ENCODE data around the gene RAD51B. TPM values are rescaled to one million over a fixed set of nuclear protein-coding genes. Genes with fewer than 3 reads are reported as not detected.

Gene RAD51B
- total and polyA plus RNA-seq, 2 of the 13 experiments (the other 11 are each of a cell fraction or from before 2014, with no cell fraction given): 7.0 to 9.5 TPM

- no peak for TF ChIP-seq POLR2G (IDR thresholded peaks at IDR 0.05; ENCODE audit: low read depth, low read length)
- TF ChIP-seq ZNF629 (CRISPR knock-in tag; conservative IDR thresholded peaks at IDR 0.05): peak; percentile 48; the same call in 1 of the 2 replicates
- H3K79me2 ChIP-seq (ENCODE audit: insufficient read depth, low read length): no peaks in the 10 kb centered on the region
- H3K4me2 ChIP-seq (ENCODE audit: low read depth, low read length): no peak overlapping the region
- no peaks in the 10 kb centered on the region for H3K9me3 ChIP-seq (ENCODE audit: low read length)
- 95% methylated on average over 2 of the region's 2 CpGs for WGBS (ENCODE audit: low lambda C conversion rate)
- in situ Hi-C loops (cut with HindIII; ENCODE audit: extremely low pct_ligation_motif_present, low pct_unique_long_range_greater_than_20kb) (no loop called here), intact Hi-C loops (cut with micrococcal nuclease; ENCODE audit: unreplicated experiment) (no loop called here)
- H3K36me3 ChIP-seq (replicated peaks in 1 of 2; ENCODE audit: control insufficient read depth in 1 of 2, insufficient read depth in 2 of 2, low read length in 2 of 2): no peaks in the 10 kb centered on the region
- DNase-seq (ENCODE audit: low spot score) (no peak), FAIRE-seq (no peak), ATAC-seq (no peak)
- no peaks in the 10 kb centered on the region for H3K27me3 ChIP-seq (ENCODE audit: control insufficient read depth in 1 of 2, insufficient read depth in 2 of 2, low read length in 2 of 2)
- H3K9ac ChIP-seq (ENCODE audit: insufficient read depth, low read depth, low read length): no peak overlapping the region
- peaks cover 45% of the 10 kb centered on the region for H3K4me1 ChIP-seq (ENCODE audit: insufficient read depth, low read length)
- ChIA-PET POLR2A (no interaction called here), CTCF (ENCODE audit: low intra/inter-chr PET ratio, low total read pairs) (no interaction called here)
- H2AFZ ChIP-seq (ENCODE audit: low read length): no peak overlapping the region
- H3K27ac ChIP-seq (ENCODE audit: extremely low read length, insufficient read depth, low read length): no peak overlapping the region
- BruUV-seq (replicated peaks): no TSS peak
- no peaks in the 10 kb centered on the region for H4K20me1 ChIP-seq (ENCODE audit: insufficient read depth, low read length)
- no peak overlapping the region for H3K4me3 ChIP-seq (replicated peaks in 1 of 3; ENCODE audit: insufficient read depth in 1 of 3, low read depth in 2 of 3, low read length in 3 of 3)
These were observed 553.6 kb downstream of the RAD51B start for GRCh38 chr14:68373124-68373646.

GRCh38 chr14:68373847-68374444, 554.4 kb downstream of the RAD51B start:
- no peak for DNase-seq (ENCODE audit: low spot score)
- ChIA-PET CTCF (ENCODE audit: low intra/inter-chr PET ratio, low total read pairs) (no interaction called here), POLR2A (no interaction called here)
- Histone ChIP-seq H3K4me3 (replicated peaks in 1 of 3; ENCODE audit: insufficient read depth in 1 of 3, low read depth in 2 of 3, low read length in 3 of 3) (no peak overlapping the region), H3K27ac (ENCODE audit: extremely low read length, insufficient read depth, low read length) (no peak overlapping the region), H3K9me3 (ENCODE audit: low read length) (no peaks in the 10 kb centered on the region), H3K4me2 (ENCODE audit: low read depth, low read length) (no peak overlapping the region), H3K4me1 (ENCODE audit: insufficient read depth, low read length) (peaks cover 46% of the 10 kb centered on the region), H4K20me1 (ENCODE audit: insufficient read depth, low read length) (no peaks in the 10 kb centered on the region), H3K9ac (ENCODE audit: insufficient read depth, low read depth, low read length) (no peak overlapping the region), H2AFZ (ENCODE audit: low read length) (no peak overlapping the region), H3K79me2 (ENCODE audit: insufficient read depth, low read length) (no peaks in the 10 kb centered on the region), H3K27me3 (ENCODE audit: control insufficient read depth in 1 of 2, insufficient read depth in 2 of 2, low read length in 2 of 2) (no peaks in the 10 kb centered on the region), H3K36me3 (replicated peaks in 1 of 2; ENCODE audit: control insufficient read depth in 1 of 2, insufficient read depth in 2 of 2, low read length in 2 of 2) (no peaks in the 10 kb centered on the region)
- in situ Hi-C loops (cut with HindIII; ENCODE audit: extremely low pct_ligation_motif_present, low pct_unique_long_range_greater_than_20kb) (no loop called here), intact Hi-C loops (cut with micrococcal nuclease; ENCODE audit: unreplicated experiment) (no loop called here)
- 38% methylated on average over 2 of the region's 2 CpGs for WGBS (ENCODE audit: low lambda C conversion rate)
- FAIRE-seq: no peak
- no TSS peak for BruUV-seq (replicated peaks)
- TF ChIP-seq ZNF3 (CRISPR knock-in tag; IDR thresholded peaks at IDR 0.05) (0 out of 2 replicates have a peak, but pooled peaks have one; percentile 29), HIVEP1 (CRISPR knock-in tag; IDR thresholded peaks at IDR 0.05) (no peak), GZF1 (CRISPR knock-in tag; IDR thresholded peaks at IDR 0.05) (no peak), ZNF878 (CRISPR knock-in tag; IDR thresholded peaks at IDR 0.05) (no peak)
- ATAC-seq: no peak

Data from HepG2 (cell line).